ENCODE measurements around the gene BRD1.

BRD1 gene

GRCh38 chr22:49724030-49724892 is 103.4 kb downstream of the BRD1 start:
- no peak for TF ChIP-seq CTCF (IDR thresholded peaks at IDR 0.05; ENCODE audit: control extremely low read depth, extremely low read depth, low read depth, missing control alignments)
- ChIA-PET POLR2A (no interaction called here), CTCF (interaction anchor here (0.6 to 1.0 kb wide), 2 partner anchors 11 to 12 kb away, joined by 3 read pairs; no protein-coding TSS in a partner anchor)
- no peak for DNase-seq (ENCODE audit: extremely low spot score)

- no peak for DNase-seq (ENCODE audit: extremely low spot score)
- ChIA-PET POLR2A (no interaction called here), CTCF (no interaction called here)
- no peak for TF ChIP-seq CTCF (IDR thresholded peaks at IDR 0.05; ENCODE audit: control extremely low read depth, extremely low read depth, low read depth, missing control alignments)
Measured at GRCh38 chr22:49723478-49724029, 104.1 kb downstream of the BRD1 start.

Measured in GM10248 (cell line).